ENCODE data around the gene SFT2D1.

DNA sequence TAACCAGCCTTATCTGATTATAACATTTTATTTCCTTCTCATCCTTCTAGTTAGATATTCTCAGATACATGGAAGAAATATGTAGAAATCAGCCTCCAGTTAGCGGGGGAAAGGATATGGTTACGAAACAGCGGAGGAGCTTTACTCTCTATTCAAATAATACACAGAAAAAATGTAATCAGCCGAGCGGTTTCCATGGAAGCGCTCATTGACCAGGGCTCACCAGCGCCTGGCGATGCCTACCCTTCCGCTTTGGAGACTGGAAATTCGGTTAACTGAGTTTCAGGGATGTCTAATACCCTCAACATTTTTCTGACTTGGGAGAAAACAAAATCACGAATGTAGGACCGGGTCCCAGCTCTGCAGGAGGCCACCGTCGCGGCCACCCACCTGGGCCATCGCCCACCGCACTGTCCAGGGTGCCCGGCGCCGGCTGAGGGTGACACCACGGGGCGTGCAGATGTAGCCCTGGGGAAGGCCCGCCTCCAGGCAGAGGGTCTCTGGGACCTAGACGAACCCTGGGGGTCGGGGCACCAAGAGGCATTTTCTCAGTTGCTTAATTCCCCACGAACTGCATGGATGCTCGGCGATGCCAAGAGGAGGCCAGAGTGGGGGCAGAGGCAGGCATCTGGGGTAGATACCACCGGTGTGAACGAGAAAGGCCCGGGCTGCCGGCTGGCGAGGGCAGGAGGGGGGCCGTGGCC lies 35.8 kb downstream of the SFT2D1 start:
- TF ChIP-seq, protein P1, sequence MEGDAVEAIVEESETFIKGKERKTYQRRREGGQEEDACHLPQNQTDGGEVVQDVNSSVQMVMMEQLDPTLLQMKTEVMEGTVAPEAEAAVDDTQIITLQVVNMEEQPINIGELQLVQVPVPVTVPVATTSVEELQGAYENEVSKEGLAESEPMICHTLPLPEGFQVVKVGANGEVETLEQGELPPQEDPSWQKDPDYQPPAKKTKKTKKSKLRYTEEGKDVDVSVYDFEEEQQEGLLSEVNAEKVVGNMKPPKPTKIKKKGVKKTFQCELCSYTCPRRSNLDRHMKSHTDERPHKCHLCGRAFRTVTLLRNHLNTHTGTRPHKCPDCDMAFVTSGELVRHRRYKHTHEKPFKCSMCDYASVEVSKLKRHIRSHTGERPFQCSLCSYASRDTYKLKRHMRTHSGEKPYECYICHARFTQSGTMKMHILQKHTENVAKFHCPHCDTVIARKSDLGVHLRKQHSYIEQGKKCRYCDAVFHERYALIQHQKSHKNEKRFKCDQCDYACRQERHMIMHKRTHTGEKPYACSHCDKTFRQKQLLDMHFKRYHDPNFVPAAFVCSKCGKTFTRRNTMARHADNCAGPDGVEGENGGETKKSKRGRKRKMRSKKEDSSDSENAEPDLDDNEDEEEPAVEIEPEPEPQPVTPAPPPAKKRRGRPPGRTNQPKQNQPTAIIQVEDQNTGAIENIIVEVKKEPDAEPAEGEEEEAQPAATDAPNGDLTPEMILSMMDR (IDR thresholded peaks at IDR 0.05; ENCODE audit: low read depth, low read length): no peak
- no peak for TF ChIP-seq POLR2A (IDR thresholded peaks at IDR 0.05; ENCODE audit: extremely low read depth, insufficient read length)
- TF ChIP-seq, protein P2, sequence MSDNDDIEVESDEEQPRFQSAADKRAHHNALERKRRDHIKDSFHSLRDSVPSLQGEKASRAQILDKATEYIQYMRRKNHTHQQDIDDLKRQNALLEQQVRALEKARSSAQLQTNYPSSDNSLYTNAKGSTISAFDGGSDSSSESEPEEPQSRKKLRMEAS (IDR thresholded peaks at IDR 0.05; ENCODE audit: low read depth, low read length): no peak
